ENCODE data around the gene TSPYL1. TPM values are rescaled to one million over a fixed set of nuclear protein-coding genes. Genes with fewer than 3 reads are reported as not detected.
A peak's percentile ranks its signal among the peaks of the same experiment; 100 is the strongest.

The TSPYL1 gene
- total and polyA plus RNA-seq, 8 donors: 2.9 to 77.1 (median 28.2) TPM

- H3K36me3 ChIP-seq: no peaks in the 10 kb centered on the region
- intact Hi-C loops (cut with DNase I; ENCODE audit: low total_unique reads): no loop called here
- DNase-seq: peak in 1 of 2 donors; percentile 15
- H3K27me3 ChIP-seq: no peaks in the 10 kb centered on the region
- H3K9me3 ChIP-seq: no peaks in the 10 kb centered on the region
- no peak overlapping the region for H3K4me3 ChIP-seq
- WGBS, 5 donors: 86 to 96% (median 96%) methylated on average over 2 of the region's 2 CpGs
- TF ChIP-seq CTCF (IDR thresholded peaks at IDR 0.05) (no peak), POLR2AphosphoS5 (IDR thresholded peaks at IDR 0.05) (no peak), POLR2A (IDR thresholded peaks at IDR 0.05) (no peak), EP300 (IDR thresholded peaks at IDR 0.05) (no peak)
- peaks cover 0 to 29% (median 7%) of the 10 kb centered on the region in 4 donors for H3K4me1 ChIP-seq
- no peak overlapping the region for H3K27ac ChIP-seq
Measured at GRCh38 chr6:116316772-116317467, 37.2 kb upstream of the TSPYL1 start.

GRCh38 chr6:116314878-116315277 lies 35.1 kb upstream of the TSPYL1 start:
- peaks cover 0 to 29% (median 5%) of the 10 kb centered on the region in 4 donors for H3K4me1 ChIP-seq
- no peaks in the 10 kb centered on the region for H3K27me3 ChIP-seq
- no peak overlapping the region for H3K4me3 ChIP-seq
- no peak for DNase-seq
- H3K36me3 ChIP-seq: no peaks in the 10 kb centered on the region
- TF ChIP-seq EP300 (IDR thresholded peaks at IDR 0.05) (no peak), POLR2AphosphoS5 (IDR thresholded peaks at IDR 0.05) (no peak), CTCF (IDR thresholded peaks at IDR 0.05) (no peak), POLR2A (IDR thresholded peaks at IDR 0.05) (no peak)
- no peaks in the 10 kb centered on the region for H3K9me3 ChIP-seq
- no peak overlapping the region for H3K27ac ChIP-seq
- intact Hi-C loops (cut with DNase I; ENCODE audit: low total_unique reads): no loop called here

- Histone ChIP-seq H3K36me3 (no peaks in the 10 kb centered on the region), H3K27me3 (no peaks in the 10 kb centered on the region), H3K9me3 (no peaks in the 10 kb centered on the region), H3K4me1 (peaks cover 0 to 29% (median 2%) of the 10 kb centered on the region in 4 donors), H3K4me3 (no peak overlapping the region), H3K27ac (no peak overlapping the region)
- TF ChIP-seq POLR2AphosphoS5 (IDR thresholded peaks at IDR 0.05) (no peak), CTCF (IDR thresholded peaks at IDR 0.05) (no peak), POLR2A (IDR thresholded peaks at IDR 0.05) (no peak), EP300 (IDR thresholded peaks at IDR 0.05) (no peak)
- DNase-seq: no peak
- intact Hi-C loops (cut with DNase I; ENCODE audit: low total_unique reads): no loop called here
Measured at GRCh38 chr6:116314218-116314617, 34.5 kb upstream of the TSPYL1 start.

GRCh38 chr6:116313101-116313776 lies 33.5 kb upstream of the TSPYL1 start:
- H3K4me3 ChIP-seq: no peak overlapping the region
- WGBS, 5 donors: 62 to 91% (median 84%) methylated on average over 2 of the region's 2 CpGs
- no peaks in the 10 kb centered on the region for H3K36me3 ChIP-seq
- DNase-seq: peak in 1 of 2 donors; percentile 16
- H3K9me3 ChIP-seq: no peaks in the 10 kb centered on the region
- no peaks in the 10 kb centered on the region for H3K27me3 ChIP-seq
- TF ChIP-seq POLR2AphosphoS5 (IDR thresholded peaks at IDR 0.05): no peak
- TF ChIP-seq EP300 (IDR thresholded peaks at IDR 0.05): no peak
- TF ChIP-seq POLR2A (IDR thresholded peaks at IDR 0.05): no peak
- no peak for TF ChIP-seq CTCF (IDR thresholded peaks at IDR 0.05)
- intact Hi-C loops (cut with DNase I; ENCODE audit: low total_unique reads): no loop called here
- peaks cover 0 to 29% (median 2%) of the 10 kb centered on the region in 4 donors for H3K4me1 ChIP-seq
- no peak overlapping the region for H3K27ac ChIP-seq
